ENCODE results near the gene XYLT1. TPM values are rescaled to one million over a fixed set of nuclear protein-coding genes. Genes with fewer than 3 reads are reported as not detected.

XYLT1 gene
- total RNA-seq, 4 donors from 2014 or later: 6.6 to 17.2 (median 10.0) TPM

GRCh38 chr16:17359788-17360390 lies 110.9 kb downstream of the XYLT1 start:
- Histone ChIP-seq H3K4me3 (no peak overlapping the region), H3K9me3 (no peaks in the 10 kb centered on the region), H3K27me3 (no peaks in the 10 kb centered on the region), H3K27ac (peak overlapping the region in 2 of 4 donors; percentile 11 to 40), H3K36me3 (peaks cover 0 to 6% (median 0%) of the 10 kb centered on the region in 3 donors), H3K4me1 (peaks cover 17 to 57% (median 33%) of the 10 kb centered on the region in 3 donors)
- 17 to 23% methylated on average over 5 of the region's 5 CpGs for WGBS, 2 donors
- TF ChIP-seq POLR2A (IDR thresholded peaks at IDR 0.05) (no peak), CTCF (IDR thresholded peaks at IDR 0.05) (no peak)
- DNase-seq: no peak
- intact Hi-C loops (cut with DNase I): no loop called here

GRCh38 chr16:17358846-17359245 lies 111.9 kb downstream of the XYLT1 start:
- H3K4me3 ChIP-seq: no peak overlapping the region
- peaks cover 6 to 56% (median 23%) of the 10 kb centered on the region in 3 donors for H3K4me1 ChIP-seq
- TF ChIP-seq POLR2A (IDR thresholded peaks at IDR 0.05): no peak
- TF ChIP-seq CTCF (IDR thresholded peaks at IDR 0.05): no peak
- H3K9me3 ChIP-seq: no peaks in the 10 kb centered on the region
- H3K27ac ChIP-seq: peak overlapping the region in 1 of 4 donors; percentile 11
- 58% methylated on average over 3 of the region's 3 CpGs for WGBS, 2 donors
- no peaks in the 10 kb centered on the region for H3K27me3 ChIP-seq
- H3K36me3 ChIP-seq: peaks cover 0 to 6% (median 0%) of the 10 kb centered on the region in 3 donors
- intact Hi-C loops (cut with DNase I): no loop called here
- no peak for DNase-seq

DNA sequence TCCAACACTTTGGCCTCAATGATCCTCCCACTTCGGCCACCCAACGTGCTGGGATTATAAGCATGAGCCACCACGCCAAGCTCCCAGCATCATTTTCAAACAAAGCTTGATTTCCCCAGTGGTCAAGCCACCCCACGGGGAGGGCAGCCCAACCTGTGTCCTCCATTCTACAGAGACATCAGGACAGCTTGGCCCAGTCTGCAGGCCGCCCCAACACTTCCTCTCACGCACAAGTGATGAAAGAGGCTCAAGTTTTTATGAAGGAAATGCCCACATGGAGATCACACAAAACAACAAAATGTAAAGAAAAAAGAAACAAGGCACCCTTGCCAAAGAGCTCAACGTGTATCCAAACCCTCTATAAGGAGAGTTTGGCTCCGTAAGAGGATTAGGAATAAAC lies 112.4 kb downstream of the XYLT1 start:
- DNase-seq: no peak
- no peak for TF ChIP-seq POLR2A (IDR thresholded peaks at IDR 0.05)
- no peak for TF ChIP-seq CTCF (IDR thresholded peaks at IDR 0.05)
- Histone ChIP-seq H3K9me3 (no peaks in the 10 kb centered on the region), H3K27me3 (no peaks in the 10 kb centered on the region), H3K27ac (peak overlapping the region in 2 of 4 donors; percentile 11 to 40), H3K36me3 (peaks cover 0 to 6% (median 0%) of the 10 kb centered on the region in 3 donors), H3K4me1 (peaks cover 3 to 53% (median 19%) of the 10 kb centered on the region in 3 donors), H3K4me3 (no peak overlapping the region)
- 82 to 88% methylated on average over 5 to 6 of the region's 8 CpGs for WGBS, 2 donors
- intact Hi-C loops (cut with DNase I): no loop called here

- Histone ChIP-seq H3K36me3 (peaks cover 0 to 6% (median 0%) of the 10 kb centered on the region in 3 donors), H3K27me3 (no peaks in the 10 kb centered on the region), H3K4me1 (peaks cover 0 to 46% (median 19%) of the 10 kb centered on the region in 3 donors), H3K4me3 (no peak overlapping the region), H3K27ac (no peak overlapping the region), H3K9me3 (no peaks in the 10 kb centered on the region)
- DNase-seq: no peak
- 90 to 97% methylated on average over 9 to 13 of the region's 13 CpGs for WGBS, 2 donors
- no peak for TF ChIP-seq CTCF (IDR thresholded peaks at IDR 0.05)
- TF ChIP-seq POLR2A (IDR thresholded peaks at IDR 0.05): no peak
- intact Hi-C loops (cut with DNase I): no loop called here
Observed at GRCh38 chr16:17357307-17358062, 113.3 kb downstream of the XYLT1 start.

Measured in esophagus squamous epithelium (tissue), 5 donors.